Tibial nerve (tissue), 4 donors: Measurements from ENCODE around the gene AGPAT1. TPM values are rescaled to one million over a fixed set of nuclear protein-coding genes. Genes with fewer than 3 reads are reported as not detected.
A peak's percentile ranks its signal among the peaks of the same experiment; 100 is the strongest.

Source experiments
- DNase-seq, 2 donors: peaks; one replicate each; pipeline ENCODE4 v3.0.0-alpha.2; 2019; ENCODE audit warnings: low spot score in 2 of 2
- H3K27ac ChIP-seq, 4 donors: fragments of 200-600 bp; sonication (generic) in 3 of 4; one replicate each; pipeline ENCODE4 v1.5.1; 2017 to 2019; ENCODE audit warnings: mild to moderate bottlenecking in 1 of 4
- H3K27me3 ChIP-seq, 2 donors: fragments of 200-600 bp; sonication (generic) in 1 of 2; one replicate each; pipeline versions ENCODE4 v1.5.1 to v1.6.0; 2017 to 2019
- H3K36me3 ChIP-seq, 3 donors: fragments of 200-600 bp; sonication (generic); one replicate each; pipeline ENCODE4 v1.5.1; 2018 to 2019
- H3K4me1 ChIP-seq, 4 donors: fragments of 200-600 bp; sonication (generic) in 3 of 4; one replicate each; pipeline ENCODE4 v1.5.1; 2017 to 2019
- H3K4me3 ChIP-seq, 4 donors: fragments of 200-600 bp; sonication (generic) in 3 of 4; one replicate each; pipeline ENCODE4 v1.5.1; 2017 to 2019; ENCODE audit warnings: mild to moderate bottlenecking in 1 of 4, moderate library complexity in 1 of 4
- H3K9me3 ChIP-seq, 4 donors: fragments of 200-600 bp; sonication (generic) in 3 of 4; one replicate each; pipeline ENCODE4 v1.5.1; 2017 to 2019
- CTCF ChIP-seq, 5 experiments: fragments of 200-600 bp in 3 of 5; fragments of 450-650 bp in 2 of 5; sonication (generic) in 3 of 5; IDR thresholded peaks; one replicate each; pipeline ENCODE4 v1.5.1; 2016 to 2019; ENCODE audit warnings: antibody characterized with exemption in 5 of 5, mild to moderate bottlenecking in 3 of 5, moderate library complexity in 2 of 5
- EP300 ChIP-seq, 2 donors: sonication (generic); formaldehyde crosslinking; IDR thresholded peaks; one replicate each; pipeline ENCODE4 v1.6.1; 2017; ENCODE audit warnings: antibody characterized with exemption in 2 of 2, mild to moderate bottlenecking in 1 of 2
- POLR2A ChIP-seq, 2 donors: fragments of 450-650 bp; IDR thresholded peaks; one replicate each; pipeline ENCODE4 v1.6.1; 2017; ENCODE audit warnings: antibody characterized with exemption in 2 of 2, mild to moderate bottlenecking in 2 of 2, moderate library complexity in 2 of 2
- WGBS, 2 donors: methylation state at CpG; one replicate each; pipeline ENCODE4 v1.1.5; 2018; 5-methylcytosine and 5-hydroxymethylcytosine counted together
- total RNA-seq, 4 donors: library from RNA; depleted of rRNA; stranded (reverse); fragments of >200 nt; gene quantifications; one replicate each; pipeline ENCODE4 v1.1.0, GENCODE V29; 2016

The AGPAT1 gene
- total RNA-seq, 4 donors from 2014 or later, result 45.3 to 52.2 (median 48.1) TPM

- TF ChIP-seq CTCF (IDR thresholded peaks at IDR 0.05), result no peak
- Histone ChIP-seq H3K27ac (peak overlapping the region in 2 of 4 donors; percentile 99 to 100), H3K9me3 (no peaks in the 10 kb centered on the region), H3K36me3 (no peaks in the 10 kb centered on the region), H3K4me1 (peaks cover 0 to 30% (median 25%) of the 10 kb centered on the region in 4 donors), H3K4me3 (no peak overlapping the region), H3K27me3 (no peaks in the 10 kb centered on the region)
- DNase-seq, result no peak
- WGBS, 2 donors, result 69 to 75% methylated on average over 3 of the region's 3 CpGs
These were observed 22.4 kb upstream of the AGPAT1 start for GRCh38 chr6:32198345-32198696.

DNA sequence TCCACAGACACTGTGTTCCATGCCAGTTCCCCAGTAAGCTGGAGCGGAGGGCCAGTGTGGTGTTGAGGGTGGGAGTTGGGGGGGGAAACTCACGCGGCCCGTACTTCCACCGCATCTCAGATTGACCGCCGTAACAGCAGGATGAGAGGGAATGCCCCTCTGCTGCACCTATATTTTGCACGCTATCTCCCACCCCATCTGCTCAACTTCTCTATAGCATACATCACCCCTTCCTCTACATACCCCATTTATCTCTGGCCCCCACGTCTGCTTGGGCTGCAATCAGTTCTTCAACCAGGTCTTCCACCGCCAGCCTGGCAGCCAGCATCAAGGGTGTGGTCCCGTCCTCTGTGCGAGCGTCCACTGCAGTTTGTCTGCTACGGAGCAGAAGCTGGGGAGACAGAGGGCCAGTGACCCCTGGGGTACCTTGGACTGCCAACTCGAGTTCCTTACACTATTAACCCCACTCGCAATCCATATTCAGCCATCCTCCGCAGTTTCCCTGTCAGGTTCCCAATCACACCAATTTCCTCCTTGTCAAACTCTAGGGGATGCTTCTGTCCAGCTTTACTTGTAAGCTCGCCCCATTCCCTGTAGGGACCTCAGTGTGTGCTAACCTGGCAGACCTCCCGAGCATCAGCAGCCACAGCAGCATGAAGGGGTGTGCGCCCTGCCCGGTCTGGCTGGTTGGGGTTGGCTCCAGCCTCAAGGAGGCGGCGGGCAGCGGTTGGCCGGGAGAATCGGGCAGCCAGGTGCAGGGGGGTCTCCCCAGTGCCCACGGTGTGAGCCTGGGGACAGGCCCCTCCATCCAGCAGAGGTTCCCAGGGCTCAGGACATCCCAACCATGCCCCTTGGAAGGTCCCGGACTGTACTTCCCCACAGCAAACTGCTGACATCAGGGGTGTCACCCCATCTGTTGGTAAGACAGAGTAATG is 21.1 kb upstream of the AGPAT1 start:
- peak overlapping the region; percentile 48 to 94 (median 76) for H3K4me3 ChIP-seq
- TF ChIP-seq EP300 (IDR thresholded peaks at IDR 0.05), result peak in 1 of 2 donors; percentile 23
- TF ChIP-seq CTCF (IDR thresholded peaks at IDR 0.05), result peak in 2 of 5 experiments; percentile 10 to 34
- TF ChIP-seq POLR2A (IDR thresholded peaks at IDR 0.05), result peak in 1 of 2 donors; percentile 36
- no peaks in the 10 kb centered on the region for H3K36me3 ChIP-seq
- H3K27ac ChIP-seq, result peak overlapping the region; percentile 96 to 100 (median 100)
- H3K4me1 ChIP-seq, result peaks cover 0 to 44% (median 36%) of the 10 kb centered on the region in 4 donors
- DNase-seq, result peak in 1 of 2 donors; percentile 43
- H3K9me3 ChIP-seq, result no peaks in the 10 kb centered on the region
- no peaks in the 10 kb centered on the region for H3K27me3 ChIP-seq
- WGBS, 2 donors, result 11 to 15% methylated on average over 26 to 28 of the region's 28 CpGs

DNA sequence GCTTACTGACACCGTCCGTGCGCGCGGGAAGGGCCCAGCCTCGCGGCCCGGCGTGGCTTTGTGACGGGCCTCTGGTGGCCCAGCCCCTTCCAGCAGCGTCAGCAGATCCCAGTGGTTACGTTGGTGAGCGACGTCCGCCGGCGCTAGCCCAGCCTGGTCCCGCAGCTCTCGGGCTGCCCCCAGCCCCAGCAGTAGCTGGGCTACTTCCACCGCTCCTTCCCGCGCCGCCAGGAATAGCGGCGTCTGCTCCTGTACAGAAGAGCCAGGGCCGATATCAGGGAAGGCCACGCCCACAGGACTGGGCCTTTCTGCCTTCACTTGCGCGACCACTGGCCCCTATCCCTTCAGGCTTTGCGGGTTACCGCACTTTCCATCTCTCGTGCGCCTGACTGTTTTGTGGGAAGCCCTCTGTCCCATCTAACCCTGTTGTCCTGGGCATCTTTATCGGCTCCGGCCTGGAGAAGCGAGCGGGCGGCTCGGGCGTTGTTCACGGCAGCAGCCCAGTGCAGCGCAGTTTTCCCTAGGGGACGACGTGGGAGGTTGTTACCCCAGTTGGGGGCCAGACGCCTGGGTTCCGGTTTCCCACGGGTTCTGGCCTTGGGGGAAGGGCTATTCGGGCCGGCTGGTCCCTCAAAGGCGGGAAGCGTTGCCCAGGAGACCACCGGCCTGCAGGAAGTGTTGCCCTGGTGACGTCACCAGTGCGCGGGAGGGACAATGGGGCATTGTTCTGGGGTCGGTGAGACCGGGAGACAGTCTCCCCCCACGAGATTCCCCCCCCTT is 20.2 kb upstream of the AGPAT1 start:
- no peaks in the 10 kb centered on the region for H3K36me3 ChIP-seq
- H3K27ac ChIP-seq, result peak overlapping the region; percentile 96 to 100 (median 100)
- H3K9me3 ChIP-seq, result no peaks in the 10 kb centered on the region
- 0% methylated on average over 27 to 30 of the region's 58 CpGs for WGBS, 2 donors
- peak; percentile 92 to 94 for DNase-seq
- TF ChIP-seq EP300 (IDR thresholded peaks at IDR 0.05) (peak; percentile 75 to 98), CTCF (IDR thresholded peaks at IDR 0.05) (peak in 1 of 5 experiments; percentile 0), POLR2A (IDR thresholded peaks at IDR 0.05) (peak; percentile 98 to 99)
- H3K4me1 ChIP-seq, result peaks cover 0 to 52% (median 42%) of the 10 kb centered on the region in 4 donors
- no peaks in the 10 kb centered on the region for H3K27me3 ChIP-seq
- peak overlapping the region; percentile 48 to 94 (median 76) for H3K4me3 ChIP-seq

- H3K4me3 ChIP-seq, result peak overlapping the region in 3 of 4 donors; percentile 48 to 94 (median 90)
- peak; percentile 100 for DNase-seq
- TF ChIP-seq EP300 (IDR thresholded peaks at IDR 0.05) (peak in 1 of 2 donors; percentile 97), CTCF (IDR thresholded peaks at IDR 0.05) (peak; percentile 19 to 80 (median 73)), POLR2A (IDR thresholded peaks at IDR 0.05) (no peak)
- peaks cover 0 to 57% (median 47%) of the 10 kb centered on the region in 4 donors for H3K4me1 ChIP-seq
- H3K27ac ChIP-seq, result peak overlapping the region; percentile 96 to 100 (median 100)
- H3K9me3 ChIP-seq, result no peaks in the 10 kb centered on the region
- 0% methylated on average over 1 of the region's 25 CpGs; no CpG with 5 or more reads in 1 of the 2 donors for WGBS, 2 donors
- H3K36me3 ChIP-seq, result no peaks in the 10 kb centered on the region
- H3K27me3 ChIP-seq, result no peaks in the 10 kb centered on the region
These were observed 19.7 kb upstream of the AGPAT1 start for GRCh38 chr6:32195652-32195901.
